22Rv1 (cell line): ENCODE data around the gene GTF2F1.

Experiments used
- CTCF ChIP-seq: fragments of 450-650 bp; IDR thresholded peaks from 2 replicates; pipeline ENCODE4 v1.5.1; 2017; ENCODE audit warnings: mild to moderate bottlenecking
- ZFX ChIP-seq: fragments of 450-650 bp; IDR thresholded peaks from 2 replicates; pipeline ENCODE4 v1.6.1; 2017; ENCODE audit warnings: antibody characterized with exemption, borderline replicate concordance

GRCh38 chr19:6392221-6393073, 517 bp downstream of the GTF2F1 start:
- TF ChIP-seq CTCF (no peak), ZFX (no peak)
